Neural cell (in vitro differentiated cells): ENCODE results near the gene MYCN.

Source experiments
- EP300 ChIP-seq: fragments of 450-650 bp; conservative IDR thresholded peaks from 2 replicates; pipeline ENCODE4 v1.6.1; 2014; ENCODE audit warnings: antibody characterized with exemption, mild to moderate bottlenecking, moderate library complexity; ENCODE audit not compliant: poor library complexity, severe bottlenecking
- EZH2 ChIP-seq: fragments of 200-600, 300-800 bp; shearing (Covaris generic), sonication (generic); IDR thresholded peaks from 2 replicates; pipeline ENCODE4 v1.6.1; 2014; ENCODE audit warnings: antibody characterized with exemption, low read length, borderline replicate concordance, mild to moderate bottlenecking; ENCODE audit not compliant: insufficient read depth, poor library complexity, severe bottlenecking
- POLR2AphosphoS5 ChIP-seq: IDR thresholded peaks from 2 replicates; pipeline ENCODE4 v1.6.1; 2012
- RAD21 ChIP-seq: fragments of 450-650 bp; conservative IDR thresholded peaks from 2 replicates; pipeline ENCODE4 v1.6.1; 2014; ENCODE audit warnings: antibody characterized with exemption, mild to moderate bottlenecking, moderate library complexity
- TF ChIP-seq, protein P1 (sequence below): fragments of 450-650 bp; IDR thresholded peaks from 2 replicates; pipeline ENCODE4 v1.5.1; 2014; ENCODE audit warnings: antibody characterized with exemption, mild to moderate bottlenecking, moderate library complexity; ENCODE audit not compliant: poor library complexity, severe bottlenecking

DNA sequence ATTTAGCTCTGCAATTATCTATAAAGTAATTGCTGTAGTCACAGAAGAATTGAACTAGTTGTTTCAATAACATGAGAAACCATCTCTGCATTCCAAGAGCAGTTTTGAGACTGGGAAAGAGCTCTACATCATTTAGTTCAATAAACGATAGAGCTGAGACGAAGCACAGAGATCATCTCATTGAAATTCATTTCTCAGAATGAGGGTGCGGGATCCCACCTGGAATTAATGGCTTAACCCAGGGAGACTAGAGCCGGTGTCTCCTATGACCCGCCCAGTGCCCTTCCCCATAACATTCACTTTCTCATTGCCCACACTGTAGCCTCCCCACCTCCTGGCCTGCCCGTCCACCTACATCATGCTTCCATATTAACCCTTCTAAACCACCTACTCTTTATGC lies 8.8 kb downstream of the MYCN start:
- TF ChIP-seq, protein P1, sequence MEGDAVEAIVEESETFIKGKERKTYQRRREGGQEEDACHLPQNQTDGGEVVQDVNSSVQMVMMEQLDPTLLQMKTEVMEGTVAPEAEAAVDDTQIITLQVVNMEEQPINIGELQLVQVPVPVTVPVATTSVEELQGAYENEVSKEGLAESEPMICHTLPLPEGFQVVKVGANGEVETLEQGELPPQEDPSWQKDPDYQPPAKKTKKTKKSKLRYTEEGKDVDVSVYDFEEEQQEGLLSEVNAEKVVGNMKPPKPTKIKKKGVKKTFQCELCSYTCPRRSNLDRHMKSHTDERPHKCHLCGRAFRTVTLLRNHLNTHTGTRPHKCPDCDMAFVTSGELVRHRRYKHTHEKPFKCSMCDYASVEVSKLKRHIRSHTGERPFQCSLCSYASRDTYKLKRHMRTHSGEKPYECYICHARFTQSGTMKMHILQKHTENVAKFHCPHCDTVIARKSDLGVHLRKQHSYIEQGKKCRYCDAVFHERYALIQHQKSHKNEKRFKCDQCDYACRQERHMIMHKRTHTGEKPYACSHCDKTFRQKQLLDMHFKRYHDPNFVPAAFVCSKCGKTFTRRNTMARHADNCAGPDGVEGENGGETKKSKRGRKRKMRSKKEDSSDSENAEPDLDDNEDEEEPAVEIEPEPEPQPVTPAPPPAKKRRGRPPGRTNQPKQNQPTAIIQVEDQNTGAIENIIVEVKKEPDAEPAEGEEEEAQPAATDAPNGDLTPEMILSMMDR: no peak
- TF ChIP-seq RAD21 (no peak), EP300 (no peak), EZH2 (no peak), POLR2AphosphoS5 (no peak)
